OCI-LY7 (cell line): ENCODE measurements around the gene COP1. TPM values are rescaled to one million over a fixed set of nuclear protein-coding genes. Genes with fewer than 3 reads are reported as not detected.

ENCODE experiments used
- BruUV-seq: library from RNA; stranded (reverse); fragments of 400-500 nt; replicated peaks from 2 replicates; lab custom pipeline; 2021; lab: Mats Ljungman, UMichigan
- CTCF ChIA-PET: fragments of 300-600 bp; sonication (Branson Sonifier 250); formaldehyde crosslinking; loops from one replicate; lab custom pipeline; 2022; ENCODE audit warnings: antibody characterized with exemption; ENCODE audit not compliant: unreplicated experiment; lab: Charles Lee
- POLR2A ChIA-PET: fragments of 300-600 bp; sonication (Branson Sonifier 250); formaldehyde crosslinking; loops from one replicate; lab custom pipeline; 2022; ENCODE audit warnings: antibody characterized with exemption; lab: Charles Lee
- DNase-seq: peaks from one replicate; pipeline ENCODE4 v3.0.0-alpha.2; 2015; ENCODE audit warnings: low spot score
- H2AFZ ChIP-seq: fragments of 200-600 bp; sonication (generic), shearing (Covaris generic); 2 replicates; pipeline ENCODE4 v1.6.1; 2014; ENCODE audit warnings: mild to moderate bottlenecking, antibody characterized with exemption, low read length, moderate library complexity
- H3K27ac ChIP-seq: fragments of 200-600 bp; sonication (generic); 2 replicates; pipeline ENCODE4 v1.5.1; 2014; ENCODE audit warnings: mixed run types, low read depth, mild to moderate bottlenecking, moderate library complexity, low read length, inconsistent platforms; ENCODE audit not compliant: poor library complexity, severe bottlenecking
- H3K36me3 ChIP-seq: fragments of 200-600 bp; sonication (generic); 2 replicates; pipeline ENCODE4 v1.6.1; 2014; ENCODE audit warnings: mild to moderate bottlenecking, antibody characterized with exemption, low read length, moderate library complexity, mixed read lengths; ENCODE audit not compliant: insufficient read depth
- H3K4me1 ChIP-seq: fragments of 200-600 bp; sonication (generic); 2 replicates; pipeline ENCODE4 v1.5.1; 2014; ENCODE audit warnings: mild to moderate bottlenecking, low read length; ENCODE audit not compliant: insufficient read depth, poor library complexity, severe bottlenecking
- H3K4me2 ChIP-seq: fragments of 200-600 bp; sonication (generic); 2 replicates; pipeline ENCODE4 v1.6.1; 2014; ENCODE audit warnings: mild to moderate bottlenecking, low read length
- H3K4me3 ChIP-seq: fragments of 200-600 bp; sonication (generic); 2 replicates; pipeline ENCODE4 v1.5.1; 2014; ENCODE audit warnings: mild to moderate bottlenecking, low read depth, low read length; ENCODE audit not compliant: poor library complexity, severe bottlenecking
- H3K79me2 ChIP-seq: fragments of 200-600 bp; sonication (generic); 2 replicates; pipeline ENCODE4 v1.6.1; 2016; ENCODE audit warnings: low read depth, mild to moderate bottlenecking, low read length, moderate library complexity, mixed read lengths; ENCODE audit not compliant: insufficient read depth
- H3K9me2 ChIP-seq: fragments of 200-600 bp; sonication (generic); 2 replicates; pipeline ENCODE4 v1.6.1; 2016; ENCODE audit warnings: mild to moderate bottlenecking, low read length, mixed read lengths; ENCODE audit not compliant: insufficient read depth
- H3K9me3 ChIP-seq: fragments of 200-600 bp; sonication (generic); 2 replicates; pipeline ENCODE4 v1.6.1; 2014; ENCODE audit warnings: mild to moderate bottlenecking, mixed run types, low read length, mixed read lengths
- H4K20me1 ChIP-seq: fragments of 200-600 bp; sonication (generic); 2 replicates; pipeline ENCODE4 v1.6.1; 2014; ENCODE audit warnings: mild to moderate bottlenecking, antibody characterized with exemption, low read length, moderate library complexity, mixed read lengths; ENCODE audit not compliant: insufficient read depth
- CTCF ChIP-seq: fragments of 200-600 bp; sonication (generic); conservative IDR thresholded peaks from 2 replicates; pipeline ENCODE4 v1.5.1; 2014; ENCODE audit warnings: mild to moderate bottlenecking, antibody characterized with exemption, low read length, moderate library complexity, mixed read lengths
- EZH2phosphoT487 ChIP-seq: fragments of 200-600 bp; sonication (generic); IDR thresholded peaks from 2 replicates; pipeline ENCODE4 v1.6.1; 2018; ENCODE audit warnings: low read depth, borderline replicate concordance, mild to moderate bottlenecking, mixed run types, antibody characterized with exemption, low read length, moderate library complexity, mixed read lengths
- intact Hi-C: fragments of 100-400 bp; cut with micrococcal nuclease; formaldehyde crosslinking; loops from one replicate; pipeline ENCODE4 v1.10.0; 2022; ENCODE audit not compliant: unreplicated experiment
- total RNA-seq, 2 experiments: library from RNA; depleted of rRNA in 1 of 2; stranded (reverse); fragments of >200 nt in 1 of 2; shearing (Covaris generic) in 1 of 2; gene quantifications; 2 replicates each; pipeline ENCODE4 v1.2.3, GENCODE V29; 2014 to 2022

Gene COP1
- total RNA-seq, 2 experiments from 2014 or later = 75.2 to 76.9 TPM

DNA sequence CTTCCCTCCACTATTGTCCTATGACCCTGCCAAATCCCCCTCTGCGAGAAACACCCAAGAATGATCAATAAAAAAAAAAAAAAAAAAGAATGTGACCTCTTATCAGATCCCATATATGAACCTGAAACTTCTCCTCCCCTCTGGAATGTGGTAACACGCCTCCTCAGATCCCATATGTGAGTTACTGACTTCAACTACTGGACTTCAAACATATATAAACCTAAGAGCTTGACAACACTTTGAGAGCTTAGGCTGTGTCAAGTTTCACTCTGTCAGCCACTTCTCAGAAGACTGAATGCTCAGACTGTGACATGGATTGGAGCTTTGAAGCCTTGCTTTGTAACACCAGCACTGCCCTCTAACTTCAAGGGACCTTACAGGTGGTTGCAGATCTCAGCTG, 148.4 kb downstream of the COP1 start:
- no TSS peak for BruUV-seq
- H3K9me3 ChIP-seq = no peaks in the 10 kb centered on the region
- intact Hi-C loops = no loop called here
- H2AFZ ChIP-seq = no peak overlapping the region
- H3K27ac ChIP-seq = no peak overlapping the region
- no peaks in the 10 kb centered on the region for H3K4me1 ChIP-seq
- TF ChIP-seq CTCF (no peak), EZH2phosphoT487 (no peak)
- ChIA-PET CTCF (no interaction called here), POLR2A (no interaction called here)
- no peaks in the 10 kb centered on the region for H3K9me2 ChIP-seq
- no peaks in the 10 kb centered on the region for H3K79me2 ChIP-seq
- H3K4me3 ChIP-seq = no peak overlapping the region
- H3K36me3 ChIP-seq = peaks cover 3% of the 10 kb centered on the region; the same call in 1 of the 2 replicates
- H4K20me1 ChIP-seq = no peaks in the 10 kb centered on the region
- no peak overlapping the region for H3K4me2 ChIP-seq
- DNase-seq = peak; percentile 4

- H3K79me2 ChIP-seq = no peaks in the 10 kb centered on the region
- intact Hi-C loops = no loop called here
- no peaks in the 10 kb centered on the region for H3K4me1 ChIP-seq
- peaks cover 3% of the 10 kb centered on the region; the same call in 1 of the 2 replicates for H4K20me1 ChIP-seq
- H3K9me3 ChIP-seq = no peaks in the 10 kb centered on the region
- TF ChIP-seq EZH2phosphoT487 = no peak
- TF ChIP-seq CTCF = no peak
- CTCF ChIA-PET = no interaction called here
- H3K4me2 ChIP-seq = no peak overlapping the region
- H2AFZ ChIP-seq = no peak overlapping the region
- POLR2A ChIA-PET = no interaction called here
- H3K4me3 ChIP-seq = no peak overlapping the region
- no peaks in the 10 kb centered on the region for H3K9me2 ChIP-seq
- no peak overlapping the region for H3K27ac ChIP-seq
- peaks cover 2% of the 10 kb centered on the region; the same call in 1 of the 2 replicates for H3K36me3 ChIP-seq
- no peak for DNase-seq
- BruUV-seq = no TSS peak
Measured at GRCh38 chr1:176056312-176056711, 150.8 kb downstream of the COP1 start.

DNA sequence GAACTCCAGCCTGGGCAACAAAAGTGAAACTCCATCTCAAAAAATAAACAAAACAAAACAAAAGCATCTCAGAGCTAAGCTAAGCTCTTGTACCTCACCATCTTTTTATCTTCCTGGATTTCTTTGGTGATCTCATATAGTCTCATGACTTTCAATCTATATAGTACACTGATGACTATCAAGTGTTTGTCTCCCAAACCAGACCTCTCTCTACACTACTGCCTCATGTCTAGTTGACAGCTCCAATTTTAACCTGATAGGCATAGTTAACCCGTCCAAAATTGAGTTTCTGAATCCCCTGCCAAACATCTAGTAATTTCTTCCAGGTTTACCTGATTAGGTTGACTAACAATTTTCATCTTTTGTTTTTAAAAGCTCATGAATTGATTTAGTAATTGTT, 151.7 kb downstream of the COP1 start:
- Histone ChIP-seq H3K27ac (no peak overlapping the region), H3K4me2 (no peak overlapping the region), H3K36me3 (peaks cover 5% of the 10 kb centered on the region; the same call in 1 of the 2 replicates), H2AFZ (no peak overlapping the region), H3K79me2 (no peaks in the 10 kb centered on the region), H3K9me2 (no peaks in the 10 kb centered on the region), H4K20me1 (peaks cover 3% of the 10 kb centered on the region; the same call in 1 of the 2 replicates), H3K9me3 (no peaks in the 10 kb centered on the region), H3K4me3 (no peak overlapping the region), H3K4me1 (no peaks in the 10 kb centered on the region)
- BruUV-seq = no TSS peak
- CTCF ChIA-PET = no interaction called here
- no peak for TF ChIP-seq EZH2phosphoT487
- no peak for TF ChIP-seq CTCF
- DNase-seq = no peak
- POLR2A ChIA-PET = interaction anchor here (0.6 to 1.2 kb wide), 6 partner anchors 8 to 811 kb away, joined by 3 to 7 read pairs (median 3); partner anchors contain the start of gene COP1
- intact Hi-C loops = no loop called here
